GM12873 (cell line): Measurements from ENCODE around the gene MRPS14.

Experiments
- TF ChIP-seq, protein P1 (sequence below): IDR thresholded peaks from 2 replicates; pipeline ENCODE4 v1.5.1; 2012; ENCODE audit warnings: low read depth, mild to moderate bottlenecking, moderate library complexity, low read length, control low read depth; ENCODE audit not compliant: insufficient read depth; ENCODE audit errors: missing control alignments

MRPS14 gene

GRCh38 chr1:174995121-174995520 is 28.1 kb downstream of the MRPS14 start:
- TF ChIP-seq, protein P1, sequence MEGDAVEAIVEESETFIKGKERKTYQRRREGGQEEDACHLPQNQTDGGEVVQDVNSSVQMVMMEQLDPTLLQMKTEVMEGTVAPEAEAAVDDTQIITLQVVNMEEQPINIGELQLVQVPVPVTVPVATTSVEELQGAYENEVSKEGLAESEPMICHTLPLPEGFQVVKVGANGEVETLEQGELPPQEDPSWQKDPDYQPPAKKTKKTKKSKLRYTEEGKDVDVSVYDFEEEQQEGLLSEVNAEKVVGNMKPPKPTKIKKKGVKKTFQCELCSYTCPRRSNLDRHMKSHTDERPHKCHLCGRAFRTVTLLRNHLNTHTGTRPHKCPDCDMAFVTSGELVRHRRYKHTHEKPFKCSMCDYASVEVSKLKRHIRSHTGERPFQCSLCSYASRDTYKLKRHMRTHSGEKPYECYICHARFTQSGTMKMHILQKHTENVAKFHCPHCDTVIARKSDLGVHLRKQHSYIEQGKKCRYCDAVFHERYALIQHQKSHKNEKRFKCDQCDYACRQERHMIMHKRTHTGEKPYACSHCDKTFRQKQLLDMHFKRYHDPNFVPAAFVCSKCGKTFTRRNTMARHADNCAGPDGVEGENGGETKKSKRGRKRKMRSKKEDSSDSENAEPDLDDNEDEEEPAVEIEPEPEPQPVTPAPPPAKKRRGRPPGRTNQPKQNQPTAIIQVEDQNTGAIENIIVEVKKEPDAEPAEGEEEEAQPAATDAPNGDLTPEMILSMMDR, result no peak

DNA sequence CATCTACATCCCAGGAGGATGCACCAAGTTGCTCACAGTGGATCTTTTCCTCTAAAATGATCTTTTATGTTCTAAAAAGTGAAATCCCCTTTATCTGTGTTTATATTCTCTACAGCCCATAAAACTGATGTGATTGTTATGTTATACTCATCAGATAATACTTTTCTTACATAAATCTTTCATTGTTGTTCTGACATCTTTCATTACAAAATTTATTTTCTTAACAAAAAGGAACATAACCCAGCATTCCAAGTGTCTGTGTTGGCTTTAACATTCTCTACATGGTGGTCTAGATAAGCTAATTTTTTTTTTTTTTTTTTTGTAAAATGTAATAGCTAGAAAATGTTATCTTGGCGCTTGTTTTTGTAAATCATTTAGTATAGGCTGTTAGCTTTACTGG is 31.8 kb downstream of the MRPS14 start:
- TF ChIP-seq, protein P1, result no peak

- TF ChIP-seq, protein P1, result no peak
These were observed 32.7 kb downstream of the MRPS14 start for GRCh38 chr1:174990382-174990999.

- TF ChIP-seq, protein P1, result no peak
These were observed 33.5 kb downstream of the MRPS14 start for GRCh38 chr1:174989536-174990220.

DNA sequence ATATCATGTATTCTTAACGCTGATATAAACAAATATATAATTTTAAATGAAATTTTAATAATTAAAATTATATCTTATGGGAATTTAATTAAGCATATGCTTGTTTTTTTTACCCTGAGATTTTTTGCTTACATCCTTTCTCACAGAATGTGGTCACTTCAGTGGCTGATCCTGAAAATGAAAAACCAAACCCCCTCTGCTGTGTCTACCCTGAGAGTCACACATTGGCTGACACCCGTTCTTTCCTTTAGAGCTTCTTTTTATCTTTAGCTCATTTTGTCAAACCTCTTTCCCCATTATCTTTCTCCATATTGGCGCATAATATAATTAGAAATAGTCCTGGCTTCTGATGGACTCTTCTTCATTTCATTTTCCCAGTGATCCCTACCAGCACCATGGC is 34.2 kb downstream of the MRPS14 start:
- TF ChIP-seq, protein P1, result no peak

GRCh38 chr1:174988539-174988938 is 34.7 kb downstream of the MRPS14 start:
- TF ChIP-seq, protein P1, result no peak

GRCh38 chr1:174984952-174985351 is 38.3 kb downstream of the MRPS14 start:
- TF ChIP-seq, protein P1, result no peak
